Measurements from ENCODE around the gene FHL1. TPM values are rescaled to one million over a fixed set of nuclear protein-coding genes. Genes with fewer than 3 reads are reported as not detected.

FHL1 gene
- total and polyA plus RNA-seq, 2 of the 4 experiments (the other 2 are of a cell fraction) = 69.4 to 72.9 TPM

- CTCF ChIA-PET = interaction anchor here (0.6 kb wide), 1 partner anchor 27 kb away, joined by 5 read pairs; no protein-coding TSS in a partner anchor
- Histone ChIP-seq H3K36me3 (ENCODE audit: control insufficient read depth, insufficient read depth, low read length) (no peaks in the 10 kb centered on the region), H3K9me1 (ENCODE audit: insufficient read depth, low read length) (peaks cover 6% of the 10 kb centered on the region; the same call in 1 of the 2 replicates), H3K4ac (ENCODE audit: low read depth, low read length) (no peak overlapping the region), H4K8ac (ENCODE audit: low read depth in 2 of 2, low read length in 2 of 2) (no peak overlapping the region), H3K18ac (ENCODE audit: low read depth, low read length) (no peak overlapping the region), H4K91ac (ENCODE audit: insufficient read depth, low read depth, low read length) (no peak overlapping the region), H3K27me3 (ENCODE audit: control insufficient read depth, insufficient read depth, low read length) (peaks cover 3% of the 10 kb centered on the region), H2AK9ac (replicated peaks; ENCODE audit: low read depth, low read length, poor library complexity) (no peak overlapping the region), H2BK15ac (ENCODE audit: low read depth, low read length) (no peak overlapping the region), H3K23ac (ENCODE audit: low read depth, low read length) (no peak overlapping the region), H4K5ac (ENCODE audit: low read depth, low read length) (no peak overlapping the region), H3K4me3 (ENCODE audit: insufficient read depth, low read depth, low read length) (no peak overlapping the region), H3K9ac (ENCODE audit: low read depth, low read length) (no peak overlapping the region), H2BK5ac (ENCODE audit: low read depth, low read length, poor library complexity, severe bottlenecking) (no peak overlapping the region), H2AFZ (replicated peaks; ENCODE audit: low read length, poor library complexity) (no peak overlapping the region), H3K27ac (ENCODE audit: insufficient read depth, low read length) (no peak overlapping the region), H3K4me1 (ENCODE audit: control insufficient read depth, insufficient read depth, low read length) (peaks cover 6% of the 10 kb centered on the region; the same call in 1 of the 2 replicates), H2BK120ac (ENCODE audit: low read depth, low read length) (no peak overlapping the region), H3K9me3 (ENCODE audit: control insufficient read depth, insufficient read depth, low read length) (no peaks in the 10 kb centered on the region), H4K20me1 (ENCODE audit: insufficient read depth, low read length) (no peaks in the 10 kb centered on the region), H3K4me2 (ENCODE audit: low read depth, low read length) (no peak overlapping the region), H3K14ac (replicated peaks; ENCODE audit: low read depth, low read length) (no peak overlapping the region), H2AK5ac (ENCODE audit: low read depth, low read length) (no peak overlapping the region), H3K79me1 (ENCODE audit: low read depth in 1 of 2, low read length in 2 of 2) (peaks cover 10 to 16% of the 10 kb centered on the region in 2 experiments; a peak in 3 of 4 replicates), H2BK20ac (ENCODE audit: low read depth, low read length) (no peak overlapping the region), H3K56ac (ENCODE audit: extremely low read depth, insufficient read depth, low read length) (no peak overlapping the region)
- dilution Hi-C loops (cut with HindIII; ENCODE audit: low sequenced_read_pairs, unreplicated experiment) (no loop called here), intact Hi-C loops (cut with micrococcal nuclease) (no loop called here), in situ Hi-C loops (cut with MboI; ENCODE audit: low sequenced_read_pairs) (no loop called here)
- no TSS peak for BruUV-seq (replicated peaks)
- DNase-seq (no peak), ATAC-seq (ENCODE audit: low read depth) (no peak)
- POLR2A ChIA-PET (ENCODE audit: unreplicated experiment) = no interaction called here
- no peak for TF ChIP-seq USF2 (IDR thresholded peaks at IDR 0.05; ENCODE audit: low read depth, low read length)
- TF ChIP-seq ELK1 (IDR thresholded peaks at IDR 0.05; ENCODE audit: borderline replicate concordance, low read depth, low read length) = no peak
- TF ChIP-seq MXI1 (IDR thresholded peaks at IDR 0.05; ENCODE audit: borderline replicate concordance, low read depth, low read length) = no peak
- no peak for TF ChIP-seq RFX5 (IDR thresholded peaks at IDR 0.05; ENCODE audit: low read depth, low read length)
- TF ChIP-seq BHLHE40 (IDR thresholded peaks at IDR 0.05; ENCODE audit: low read depth, low read length) = no peak
- no peak for TF ChIP-seq RCOR1 (IDR thresholded peaks at IDR 0.05; ENCODE audit: insufficient replicate concordance, low read length)
- TF ChIP-seq POLR2A (IDR thresholded peaks at IDR 0.05; ENCODE audit: low read depth, low read length) = no peak
- TF ChIP-seq MAFK (IDR thresholded peaks at IDR 0.05; ENCODE audit: low read depth, low read length) = no peak
- TF ChIP-seq RAD21 (IDR thresholded peaks at IDR 0.05; ENCODE audit: low read length) = no peak
- TF ChIP-seq CTCF (conservative IDR thresholded peaks at IDR 0.05; ENCODE audit: low read depth, low read length) = no peak
- no peak for TF ChIP-seq CEBPB (IDR thresholded peaks at IDR 0.05; ENCODE audit: low read depth, low read length)
- no peak for TF ChIP-seq CHD1 (IDR thresholded peaks at IDR 0.05; ENCODE audit: low read depth, low read length)
- TF ChIP-seq NFE2L2 (IDR thresholded peaks at IDR 0.05; ENCODE audit: low read depth, low read length) = no peak
- TF ChIP-seq SMC3 (IDR thresholded peaks at IDR 0.05; ENCODE audit: low read depth, low read length) = no peak
- TF ChIP-seq MAZ (IDR thresholded peaks at IDR 0.05; ENCODE audit: borderline replicate concordance, low read depth, low read length) = no peak
- TF ChIP-seq FOS (IDR thresholded peaks at IDR 0.05; ENCODE audit: low read depth, low read length) = no peak
- WGBS, 2 experiments (ENCODE audit: extremely low coverage in 2 of 2, insufficient read length in 1 of 2) = no CpG with 5 or more reads among the region's 7 CpGs
Measured at GRCh38 chrX:136196691-136197155, 49.4 kb downstream of the FHL1 start.
